Fibroblast of the aortic adventitia (primary cell): ENCODE data around the gene COASY. TPM values are rescaled to one million over a fixed set of nuclear protein-coding genes. Genes with fewer than 3 reads are reported as not detected.

ENCODE experiments used
- DNase-seq: peaks from one replicate; pipeline ENCODE4 v3.0.0-alpha.2; 2010; ENCODE audit warnings: low read depth
- H3K4me3 ChIP-seq: 2 replicates; pipeline ENCODE4 v1.5.1; 2011; ENCODE audit warnings: low read depth, mild to moderate bottlenecking, control low read depth, low read length, moderate library complexity
- CTCF ChIP-seq: IDR thresholded peaks from 2 replicates; pipeline ENCODE4 v1.5.1; 2011; ENCODE audit warnings: mild to moderate bottlenecking, low read length, control low read depth, inconsistent platforms; ENCODE audit not compliant: insufficient read depth
- total RNA-seq: library from RNA; depleted of rRNA; stranded (reverse); fragments of >200 nt; gene quantifications from 2 replicates; pipeline ENCODE4 v1.2.3, GENCODE V29; 2012; ENCODE audit warnings: low replicate concordance

Gene COASY
- total RNA-seq, 1 donor, result 19.1 TPM

- TF ChIP-seq CTCF, result no peak
- no peak for DNase-seq
Observed at GRCh38 chr17:42522263-42522790, 39.6 kb upstream of the COASY start.

GRCh38 chr17:42522798-42523278 lies 39.1 kb upstream of the COASY start:
- TF ChIP-seq CTCF, result no peak

More at GRCh38 chr17:42522263-42522790, 39.6 kb upstream of the COASY start:
- no peak overlapping the region for H3K4me3 ChIP-seq

GRCh38 chr17:42525221-42525620 lies 36.7 kb upstream of the COASY start:
- TF ChIP-seq CTCF, result no peak
- no peak overlapping the region for H3K4me3 ChIP-seq
- peak; percentile 66 for DNase-seq

More at GRCh38 chr17:42522798-42523278, 39.1 kb upstream of the COASY start:
- no peak overlapping the region for H3K4me3 ChIP-seq
- no peak for DNase-seq

- DNase-seq, result peak; percentile 45
- TF ChIP-seq CTCF, result no peak
Observed at GRCh38 chr17:42526031-42526444, 35.9 kb upstream of the COASY start.

GRCh38 chr17:42527932-42528331 lies 34.0 kb upstream of the COASY start:
- DNase-seq, result no peak
- TF ChIP-seq CTCF, result no peak
- no peak overlapping the region for H3K4me3 ChIP-seq

More at GRCh38 chr17:42526031-42526444, 35.9 kb upstream of the COASY start:
- no peak overlapping the region for H3K4me3 ChIP-seq

GRCh38 chr17:42529061-42529460 lies 32.9 kb upstream of the COASY start:
- TF ChIP-seq CTCF, result no peak
- no peak for DNase-seq
- no peak overlapping the region for H3K4me3 ChIP-seq
